Nucleus accumbens (tissue), 56 donors: Measurements from ENCODE around the gene CA9.

ENCODE experiments used
- DNase-seq, 56 donors: peaks; one replicate each; lab custom pipeline; 2025; lab: John Stamatoyannopoulos, UW

CA9 gene

GRCh38 chr9:35712762-35713400 is 39.2 kb downstream of the CA9 start:
- DNase-seq: no peak

DNA sequence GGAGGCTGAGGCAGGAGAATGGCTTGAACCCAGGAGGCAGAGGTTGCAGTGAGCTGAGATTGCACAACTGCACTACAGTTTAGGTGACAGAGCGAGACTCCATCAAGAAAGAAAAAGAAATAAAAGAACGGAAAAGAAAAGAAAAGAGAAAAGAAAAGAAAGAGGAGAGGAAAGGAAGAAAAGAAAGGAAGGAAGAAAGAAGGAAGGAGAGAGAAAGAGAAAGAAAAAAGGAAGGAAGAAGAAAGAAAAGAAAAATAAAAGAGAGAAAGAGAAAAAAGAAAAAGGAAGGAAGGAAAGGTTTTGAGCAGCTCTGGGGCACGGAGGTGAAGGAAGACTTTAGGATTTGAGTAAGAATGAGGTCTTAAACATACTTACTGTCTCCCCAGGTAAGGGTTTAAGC is 39.9 kb downstream of the CA9 start:
- no peak for DNase-seq

DNA sequence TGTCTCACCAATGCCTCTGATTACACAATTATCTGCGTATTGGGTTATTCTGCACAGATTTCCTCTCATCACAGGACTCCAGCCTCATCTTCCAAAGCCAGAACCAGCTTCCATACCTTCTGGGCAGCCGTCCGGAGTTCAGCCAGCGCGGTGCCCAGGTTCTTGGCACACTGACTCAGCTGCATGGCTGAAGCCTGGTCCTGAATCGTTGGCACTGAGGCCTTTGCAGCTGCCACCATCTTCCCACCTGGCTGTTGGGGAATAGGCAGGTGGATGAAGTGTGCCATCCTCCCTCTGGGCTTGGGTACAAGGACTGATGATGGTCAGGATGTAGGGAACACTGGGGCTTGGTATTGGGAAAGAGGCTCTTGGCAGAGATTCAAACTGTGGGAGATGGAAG is 40.4 kb downstream of the CA9 start:
- DNase-seq: no peak

- DNase-seq: peak in 3 of 56 donors; percentile 2 to 16 (median 16)
Measured at GRCh38 chr9:35714579-35715252, 41.0 kb downstream of the CA9 start.

GRCh38 chr9:35716230-35716629 is 42.5 kb downstream of the CA9 start:
- peak in 1 of 56 donors; percentile 20 for DNase-seq

DNA sequence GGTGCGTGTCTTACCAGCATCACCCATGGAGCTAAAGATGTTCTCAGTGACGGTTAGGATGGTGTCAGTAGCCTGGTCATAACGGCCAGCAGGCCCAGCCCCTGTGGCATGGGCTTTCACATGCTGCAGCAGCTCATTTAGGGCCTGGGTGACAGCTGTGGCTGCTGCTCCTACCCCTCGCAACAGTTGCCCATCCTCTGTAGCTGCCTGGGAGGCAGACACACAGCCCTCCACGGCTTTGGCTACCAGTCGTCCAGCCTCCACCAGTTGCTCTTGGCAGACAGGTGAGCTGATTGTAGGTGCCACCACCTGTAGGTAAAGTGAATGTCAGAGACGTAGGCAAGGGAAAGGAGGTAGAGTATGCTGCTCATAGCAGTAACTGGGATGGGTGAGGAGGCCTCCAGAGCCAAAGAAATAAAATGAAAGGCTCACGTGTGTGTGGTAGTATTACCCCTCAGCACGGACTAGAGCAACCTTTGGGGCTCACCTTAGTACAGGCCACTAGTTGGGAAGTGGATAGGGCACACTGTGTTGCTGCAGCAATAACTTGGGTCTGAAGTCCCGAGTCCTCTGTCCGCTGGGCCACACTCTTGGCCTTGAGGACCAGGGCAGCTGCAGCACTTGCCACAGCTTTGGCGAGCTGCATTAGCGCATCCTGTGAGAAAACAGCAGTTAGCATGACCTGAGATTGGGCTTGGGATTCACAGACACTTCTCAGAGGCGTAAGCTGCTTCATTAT is 43.6 kb downstream of the CA9 start:
- DNase-seq: no peak

DNA sequence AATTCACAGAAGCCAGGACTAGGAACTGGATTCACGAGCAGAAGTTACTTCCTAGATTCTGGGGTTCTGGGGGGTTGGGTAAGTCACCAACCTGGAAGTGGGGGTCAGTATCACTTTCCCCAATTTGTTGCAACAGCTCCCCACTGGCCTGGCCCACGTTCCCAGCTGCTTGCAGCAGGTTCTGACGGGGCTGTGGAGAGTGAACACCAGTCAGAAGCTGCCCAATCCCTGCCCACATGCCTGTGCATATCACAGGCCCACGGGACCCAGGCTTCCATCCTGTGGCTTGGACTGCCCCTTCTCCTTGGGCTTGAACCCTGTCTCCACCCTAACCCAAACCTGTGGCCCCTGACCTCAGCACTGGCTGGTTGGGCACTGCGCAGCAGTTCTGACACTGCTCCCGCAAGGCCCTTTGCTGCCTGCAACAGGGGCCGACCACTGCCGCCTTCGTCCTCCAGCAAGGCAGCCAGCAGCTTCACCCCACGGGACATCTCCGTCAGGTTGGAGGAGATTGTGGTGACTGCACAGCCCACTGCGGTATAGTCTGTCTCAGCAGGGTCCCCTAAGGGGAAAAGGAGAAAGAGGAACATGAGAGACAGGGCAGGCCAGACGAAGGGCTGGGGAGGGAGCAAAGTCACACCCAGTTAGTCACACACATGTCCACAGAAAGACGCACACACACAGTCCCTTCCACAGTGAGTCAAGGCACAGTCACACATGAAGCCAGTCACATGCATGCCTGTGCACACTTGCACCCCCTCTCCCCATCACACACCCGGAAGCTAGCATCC is 45.2 kb downstream of the CA9 start:
- DNase-seq: no peak

- no peak for DNase-seq
Measured at GRCh38 chr9:35719546-35719945, 45.8 kb downstream of the CA9 start.

DNA sequence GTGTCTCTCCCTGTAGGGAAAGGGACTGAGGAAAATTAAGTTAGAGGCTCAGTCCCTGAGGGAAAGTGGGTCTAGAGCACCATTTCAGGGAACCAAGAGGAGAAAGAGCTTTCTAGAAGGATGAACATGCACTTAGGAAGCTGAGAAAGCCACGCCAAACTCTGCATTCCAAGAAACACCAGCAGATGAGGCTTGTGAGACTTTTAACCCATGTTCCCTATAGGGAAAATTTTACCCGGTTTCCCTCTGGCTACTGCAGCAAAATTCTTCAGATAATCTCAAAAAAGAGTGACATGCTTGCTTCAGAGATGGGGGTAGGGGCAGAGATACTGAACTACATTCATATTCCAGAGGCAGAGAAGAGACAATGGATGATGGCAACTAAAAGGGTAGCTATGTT is 49.7 kb downstream of the CA9 start:
- DNase-seq: no peak

DNA sequence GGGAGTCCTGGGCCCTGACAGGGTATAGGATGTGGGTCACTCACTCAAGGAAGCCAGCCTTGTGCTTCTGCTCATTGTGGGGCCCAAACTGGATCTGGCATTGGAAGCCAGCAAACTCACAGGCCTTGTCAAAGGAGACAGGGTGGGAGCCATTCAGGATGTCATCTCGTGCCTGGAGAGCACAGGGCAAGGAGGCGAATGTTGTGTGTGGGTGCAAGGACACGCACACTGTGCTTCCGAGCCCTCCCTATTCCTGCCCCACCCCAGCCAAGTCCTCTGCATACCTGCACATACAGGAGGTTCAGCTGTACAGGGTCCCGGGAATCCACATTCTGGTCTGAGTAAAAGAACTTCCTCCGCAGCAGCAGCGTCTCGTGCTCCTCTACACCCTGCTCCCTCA is 50.2 kb downstream of the CA9 start:
- no peak for DNase-seq

- DNase-seq: no peak
Measured at GRCh38 chr9:35725362-35725761, 51.6 kb downstream of the CA9 start.

DNA sequence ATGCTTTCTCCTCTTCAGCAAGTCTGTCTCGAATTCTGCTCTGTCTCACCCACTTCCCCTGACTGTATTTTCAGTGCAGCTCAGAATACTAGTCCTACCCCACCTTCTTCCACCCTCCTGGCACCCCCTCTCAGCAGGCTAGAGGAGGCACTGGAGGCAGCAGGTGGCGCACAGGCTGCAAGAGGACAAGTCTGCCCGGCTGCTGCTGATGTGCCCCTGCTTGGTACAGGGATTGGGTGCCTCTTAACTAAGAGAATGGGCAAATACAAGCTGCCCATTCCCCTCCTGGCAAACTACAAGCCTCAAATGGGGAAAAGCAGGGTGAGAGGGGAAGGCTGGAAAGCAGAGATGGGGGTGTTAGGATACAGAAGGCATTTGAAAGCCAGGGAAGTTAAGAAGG is 53.2 kb downstream of the CA9 start:
- DNase-seq: peak in 37 of 56 donors; percentile 1 to 80 (median 42)

GRCh38 chr9:35727676-35728040 is 53.9 kb downstream of the CA9 start:
- DNase-seq: no peak

DNA sequence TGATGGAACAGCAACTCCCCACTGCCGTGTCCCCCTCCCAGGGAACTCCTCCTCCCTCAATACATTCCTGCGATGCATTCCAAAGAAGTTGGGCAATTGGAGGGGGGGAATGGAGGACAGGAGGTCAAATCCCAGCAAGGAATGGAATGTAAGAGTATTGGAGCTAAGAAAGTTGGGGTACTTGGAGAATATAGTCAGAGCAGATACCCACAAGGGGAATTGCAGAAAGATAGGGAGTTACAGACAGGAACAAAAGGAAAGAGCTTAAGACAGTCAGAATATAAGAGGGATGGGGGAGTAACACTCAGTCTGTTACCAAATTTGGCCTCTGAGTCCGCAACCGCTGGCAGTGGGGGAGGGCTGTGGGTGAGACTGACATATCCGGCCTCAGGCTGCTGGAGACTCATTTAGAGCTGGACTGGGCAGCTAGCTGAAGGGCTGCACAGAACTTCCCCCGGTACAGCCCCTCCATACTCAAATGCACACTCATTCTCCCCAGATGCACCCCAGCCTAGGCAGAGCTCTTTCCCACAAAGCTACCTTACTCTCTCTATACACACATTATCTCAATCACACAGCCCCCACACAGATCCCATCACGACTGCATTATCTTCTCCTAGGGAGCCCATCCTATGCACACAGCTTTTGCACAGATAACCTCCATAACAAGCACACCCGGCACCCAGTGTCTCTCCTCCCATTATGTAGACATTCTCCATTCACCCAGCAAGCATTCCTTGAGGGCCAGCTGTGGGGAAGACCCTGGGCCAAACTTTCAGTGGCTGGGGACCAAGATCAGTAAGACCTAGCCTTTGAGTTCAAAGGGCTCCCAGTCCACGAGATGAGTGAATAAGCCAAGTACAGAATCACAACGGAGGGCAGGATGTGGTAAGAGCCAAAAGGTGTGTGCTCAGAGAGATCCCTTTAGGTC is 54.6 kb downstream of the CA9 start:
- peak in 20 of 56 donors; percentile 5 to 45 (median 20) for DNase-seq

- DNase-seq: no peak
Measured at GRCh38 chr9:35729101-35729500, 55.4 kb downstream of the CA9 start.

DNA sequence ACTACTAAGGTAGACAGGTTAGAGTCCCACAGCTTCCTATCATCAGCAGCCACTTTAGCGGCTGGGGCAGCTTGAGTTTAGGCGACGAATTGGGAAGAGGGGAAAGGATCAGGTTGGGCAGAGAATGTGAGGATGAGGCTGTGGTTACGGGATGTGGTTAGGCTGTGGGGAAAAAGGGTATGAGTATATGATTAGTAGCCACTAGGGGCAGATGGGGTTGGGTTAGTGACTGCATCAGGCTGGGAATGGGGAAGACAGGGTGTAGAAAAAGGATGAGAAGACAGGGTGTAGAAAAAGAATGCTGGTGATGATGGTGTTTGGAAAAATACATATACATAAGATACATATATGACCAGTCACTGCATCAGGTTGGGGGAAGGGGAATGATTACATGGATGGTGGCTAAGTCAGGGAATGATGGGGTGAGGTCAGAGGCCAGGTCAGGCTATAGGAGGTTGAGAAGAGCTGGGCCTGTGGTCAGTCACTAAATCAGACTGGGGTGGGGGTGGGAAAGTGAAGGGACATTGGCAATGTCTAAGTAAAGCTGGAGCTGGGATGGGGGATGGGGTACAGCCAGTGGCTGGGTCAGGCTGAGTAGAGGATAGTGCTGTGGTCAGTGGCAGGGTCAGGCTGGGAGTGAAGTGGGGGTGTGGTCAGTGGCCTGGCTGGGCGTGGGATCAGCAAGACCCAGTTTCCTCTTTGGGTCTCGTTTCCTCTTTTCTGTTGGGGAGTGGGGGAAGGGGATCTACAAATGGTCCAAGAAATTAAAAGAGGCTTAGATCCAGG is 56.2 kb downstream of the CA9 start:
- DNase-seq: peak in 21 of 56 donors; percentile 3 to 32 (median 17)

DNA sequence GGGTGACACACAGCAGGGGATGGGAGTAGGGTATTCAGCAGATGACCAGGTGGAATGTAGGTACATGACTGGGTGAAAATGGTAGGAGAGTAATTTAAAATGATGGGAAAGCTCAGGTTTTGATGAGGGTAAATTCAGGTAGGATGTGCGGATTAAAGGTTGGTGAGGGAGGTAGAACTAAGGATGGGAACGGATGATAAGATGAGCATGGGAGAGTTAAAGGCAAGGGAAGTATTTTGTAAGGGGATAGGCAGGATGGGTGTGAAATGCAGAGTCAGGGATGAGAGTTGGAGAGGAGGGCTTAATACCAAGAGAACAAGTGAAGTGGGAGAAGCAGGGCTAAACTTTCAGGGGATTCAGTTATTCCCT is 56.7 kb downstream of the CA9 start:
- no peak for DNase-seq
